Measurements from ENCODE around the gene RUNX1.
"Not testable (repeated sequence)": the region's sequence is repeated elsewhere in the genome, so short reads cannot be mapped to it uniquely, and the experiment has no call there.

DNA sequence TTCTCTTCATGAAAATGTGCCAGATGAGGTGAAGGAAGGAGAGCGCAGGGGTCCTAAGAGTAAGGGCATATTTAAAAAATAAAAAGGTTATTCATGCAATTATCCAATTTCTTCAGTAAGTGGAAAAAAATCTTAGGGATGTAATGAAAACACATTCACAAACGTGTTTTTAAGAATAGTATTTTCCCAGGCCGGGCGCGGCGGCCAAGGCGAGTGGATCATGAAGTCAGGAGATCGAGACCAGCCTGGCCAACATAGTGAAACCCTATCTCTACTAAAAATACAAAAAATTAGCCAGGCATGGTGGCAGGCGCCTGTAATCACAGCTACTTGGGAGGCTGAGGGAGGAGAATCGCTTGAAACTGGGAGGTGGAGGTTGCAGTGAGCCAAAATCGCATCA, 82.2 kb downstream of the RUNX1 start:
- TF ChIP-seq, protein P1, sequence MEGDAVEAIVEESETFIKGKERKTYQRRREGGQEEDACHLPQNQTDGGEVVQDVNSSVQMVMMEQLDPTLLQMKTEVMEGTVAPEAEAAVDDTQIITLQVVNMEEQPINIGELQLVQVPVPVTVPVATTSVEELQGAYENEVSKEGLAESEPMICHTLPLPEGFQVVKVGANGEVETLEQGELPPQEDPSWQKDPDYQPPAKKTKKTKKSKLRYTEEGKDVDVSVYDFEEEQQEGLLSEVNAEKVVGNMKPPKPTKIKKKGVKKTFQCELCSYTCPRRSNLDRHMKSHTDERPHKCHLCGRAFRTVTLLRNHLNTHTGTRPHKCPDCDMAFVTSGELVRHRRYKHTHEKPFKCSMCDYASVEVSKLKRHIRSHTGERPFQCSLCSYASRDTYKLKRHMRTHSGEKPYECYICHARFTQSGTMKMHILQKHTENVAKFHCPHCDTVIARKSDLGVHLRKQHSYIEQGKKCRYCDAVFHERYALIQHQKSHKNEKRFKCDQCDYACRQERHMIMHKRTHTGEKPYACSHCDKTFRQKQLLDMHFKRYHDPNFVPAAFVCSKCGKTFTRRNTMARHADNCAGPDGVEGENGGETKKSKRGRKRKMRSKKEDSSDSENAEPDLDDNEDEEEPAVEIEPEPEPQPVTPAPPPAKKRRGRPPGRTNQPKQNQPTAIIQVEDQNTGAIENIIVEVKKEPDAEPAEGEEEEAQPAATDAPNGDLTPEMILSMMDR (IDR thresholded peaks at IDR 0.05), result not testable (repeated sequence)
- not testable (repeated sequence) for TF ChIP-seq POLR2AphosphoS5 (IDR thresholded peaks at IDR 0.05; ENCODE audit: insufficient read depth in 1 of 2, low read depth in 1 of 2); POLR2A (IDR thresholded peaks at IDR 0.05)

Data from vagina (tissue), 2 donors.